AG09309 (cell line): ENCODE measurements around the gene SLC35G3.
"Not testable (repeated sequence)": the region's sequence is repeated elsewhere in the genome, so short reads cannot be mapped to it uniquely, and the experiment has no call there.

Source experiments
- DNase-seq: peaks from one replicate; pipeline ENCODE4 v3.0.0-alpha.2; 2010; ENCODE audit warnings: low read depth
- H3K4me3 ChIP-seq: 2 replicates; pipeline ENCODE4 v1.5.1; 2011; ENCODE audit warnings: mild to moderate bottlenecking, low read depth, low read length, moderate library complexity; ENCODE audit not compliant: control insufficient read depth
- TF ChIP-seq, protein P1 (sequence below): IDR thresholded peaks from 2 replicates; pipeline ENCODE4 v1.5.1; 2011; ENCODE audit warnings: mild to moderate bottlenecking, low read depth, low read length, inconsistent platforms; ENCODE audit not compliant: insufficient read depth, control insufficient read depth; ENCODE audit errors: missing control alignments

SLC35G3 gene

DNA sequence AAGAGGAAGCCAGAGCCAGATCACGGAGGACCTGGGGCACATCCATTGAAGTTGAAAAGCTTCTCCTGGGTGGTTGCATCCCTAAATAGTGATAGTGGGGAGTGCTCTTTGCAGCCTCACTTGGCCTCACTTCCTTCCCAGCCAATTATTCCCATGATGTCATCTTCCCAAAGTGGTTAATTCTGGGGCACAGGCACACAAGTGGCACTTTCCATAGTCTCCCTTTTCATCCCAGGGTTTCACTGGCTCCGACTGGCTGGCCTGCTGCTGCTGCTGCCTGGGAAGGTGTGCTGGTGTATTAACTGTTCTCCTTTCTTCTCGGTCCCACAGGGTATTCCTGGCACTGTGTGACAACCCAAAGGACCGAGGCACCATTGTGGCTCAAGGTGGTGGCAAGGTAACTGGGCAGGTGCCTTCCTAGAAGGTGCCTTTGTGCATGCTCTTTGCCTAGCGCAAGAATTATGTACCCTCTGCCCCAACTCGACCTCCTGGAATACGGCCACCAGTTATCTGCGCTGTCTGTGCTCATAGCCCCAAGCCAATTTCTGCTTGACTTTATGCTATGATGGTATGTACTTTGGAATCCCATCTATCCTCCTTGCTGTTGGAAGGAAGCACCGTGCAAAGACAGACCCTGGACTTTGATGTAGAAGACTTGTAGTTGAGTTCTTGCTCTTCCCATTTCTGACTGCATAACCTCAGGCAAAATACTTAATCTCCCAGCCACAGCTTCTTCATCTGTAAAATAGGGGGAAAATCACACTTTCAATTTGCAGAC is 18.4 kb downstream of the SLC35G3 start:
- TF ChIP-seq, protein P1, sequence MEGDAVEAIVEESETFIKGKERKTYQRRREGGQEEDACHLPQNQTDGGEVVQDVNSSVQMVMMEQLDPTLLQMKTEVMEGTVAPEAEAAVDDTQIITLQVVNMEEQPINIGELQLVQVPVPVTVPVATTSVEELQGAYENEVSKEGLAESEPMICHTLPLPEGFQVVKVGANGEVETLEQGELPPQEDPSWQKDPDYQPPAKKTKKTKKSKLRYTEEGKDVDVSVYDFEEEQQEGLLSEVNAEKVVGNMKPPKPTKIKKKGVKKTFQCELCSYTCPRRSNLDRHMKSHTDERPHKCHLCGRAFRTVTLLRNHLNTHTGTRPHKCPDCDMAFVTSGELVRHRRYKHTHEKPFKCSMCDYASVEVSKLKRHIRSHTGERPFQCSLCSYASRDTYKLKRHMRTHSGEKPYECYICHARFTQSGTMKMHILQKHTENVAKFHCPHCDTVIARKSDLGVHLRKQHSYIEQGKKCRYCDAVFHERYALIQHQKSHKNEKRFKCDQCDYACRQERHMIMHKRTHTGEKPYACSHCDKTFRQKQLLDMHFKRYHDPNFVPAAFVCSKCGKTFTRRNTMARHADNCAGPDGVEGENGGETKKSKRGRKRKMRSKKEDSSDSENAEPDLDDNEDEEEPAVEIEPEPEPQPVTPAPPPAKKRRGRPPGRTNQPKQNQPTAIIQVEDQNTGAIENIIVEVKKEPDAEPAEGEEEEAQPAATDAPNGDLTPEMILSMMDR, result no peak
- no peak for DNase-seq
- no peak overlapping the region for H3K4me3 ChIP-seq

DNA sequence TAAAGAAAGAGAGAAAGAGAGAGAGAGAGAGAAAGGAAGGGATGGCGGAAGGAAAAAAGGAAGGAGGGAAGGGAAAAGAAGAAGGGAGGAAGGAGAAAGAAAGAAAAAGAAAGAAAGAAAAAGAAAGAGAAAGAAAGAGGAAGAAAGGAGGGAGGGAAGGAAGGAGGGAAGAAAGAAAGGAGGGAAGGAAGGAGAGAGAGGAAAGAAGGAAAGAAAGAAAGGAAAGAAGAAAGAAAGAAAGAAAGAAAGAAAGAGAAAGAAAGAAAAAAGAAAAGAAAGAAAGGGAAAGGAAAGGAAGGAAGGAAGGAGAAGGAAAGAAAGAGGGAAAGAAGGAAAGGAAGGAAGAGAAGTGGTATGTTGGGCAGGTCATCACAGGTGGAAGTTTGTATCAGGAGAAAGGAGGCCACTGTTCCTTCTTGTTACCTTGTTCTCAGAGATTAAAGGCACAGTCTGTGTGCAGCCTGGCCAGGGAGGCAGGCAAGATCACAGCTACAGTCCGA is 19.3 kb downstream of the SLC35G3 start:
- TF ChIP-seq, protein P1, result no peak
- no peak overlapping the region for H3K4me3 ChIP-seq
- no peak for DNase-seq

DNA sequence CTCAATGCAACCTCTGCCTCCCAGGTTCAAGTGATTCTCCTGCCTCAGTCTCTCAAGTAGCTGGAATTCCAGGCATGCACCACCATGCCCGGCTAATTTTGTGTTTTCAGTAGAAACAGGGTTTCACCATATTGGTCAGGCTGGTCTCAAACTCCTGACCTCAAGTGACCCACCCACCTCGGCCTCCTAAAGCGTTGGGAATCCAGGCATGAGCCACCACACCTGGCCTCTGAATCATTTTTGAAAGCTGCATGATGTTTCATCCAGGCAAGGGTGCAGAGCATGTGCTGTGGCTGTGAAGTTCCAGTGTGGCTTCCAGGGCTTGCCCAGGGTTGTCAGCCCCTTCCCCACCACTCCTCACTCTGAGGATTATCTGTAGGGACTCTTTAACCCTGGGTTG is 21.9 kb downstream of the SLC35G3 start:
- not testable (repeated sequence) for DNase-seq, H3K4me3 ChIP-seq

DNA sequence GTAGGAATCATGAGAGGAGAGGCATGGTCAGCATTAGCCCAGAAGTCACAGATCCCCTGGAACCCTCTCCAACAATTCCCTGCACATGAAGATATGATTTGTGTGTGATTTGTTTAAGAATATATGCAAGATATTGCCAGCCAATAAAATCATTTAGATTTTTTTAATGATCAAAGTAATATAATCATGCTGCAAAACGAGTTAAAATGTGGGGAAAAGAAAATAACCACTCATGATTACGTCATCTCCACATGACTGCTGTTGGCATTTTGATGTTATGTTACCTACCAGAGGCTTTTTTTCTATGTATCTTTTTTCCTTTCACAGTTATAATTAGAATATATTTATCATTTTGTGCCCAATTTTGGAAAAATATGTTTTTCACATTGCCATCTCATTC is 22.4 kb downstream of the SLC35G3 start:
- DNase-seq, result no peak
- TF ChIP-seq, protein P1, result no peak
- no peak overlapping the region for H3K4me3 ChIP-seq

DNA sequence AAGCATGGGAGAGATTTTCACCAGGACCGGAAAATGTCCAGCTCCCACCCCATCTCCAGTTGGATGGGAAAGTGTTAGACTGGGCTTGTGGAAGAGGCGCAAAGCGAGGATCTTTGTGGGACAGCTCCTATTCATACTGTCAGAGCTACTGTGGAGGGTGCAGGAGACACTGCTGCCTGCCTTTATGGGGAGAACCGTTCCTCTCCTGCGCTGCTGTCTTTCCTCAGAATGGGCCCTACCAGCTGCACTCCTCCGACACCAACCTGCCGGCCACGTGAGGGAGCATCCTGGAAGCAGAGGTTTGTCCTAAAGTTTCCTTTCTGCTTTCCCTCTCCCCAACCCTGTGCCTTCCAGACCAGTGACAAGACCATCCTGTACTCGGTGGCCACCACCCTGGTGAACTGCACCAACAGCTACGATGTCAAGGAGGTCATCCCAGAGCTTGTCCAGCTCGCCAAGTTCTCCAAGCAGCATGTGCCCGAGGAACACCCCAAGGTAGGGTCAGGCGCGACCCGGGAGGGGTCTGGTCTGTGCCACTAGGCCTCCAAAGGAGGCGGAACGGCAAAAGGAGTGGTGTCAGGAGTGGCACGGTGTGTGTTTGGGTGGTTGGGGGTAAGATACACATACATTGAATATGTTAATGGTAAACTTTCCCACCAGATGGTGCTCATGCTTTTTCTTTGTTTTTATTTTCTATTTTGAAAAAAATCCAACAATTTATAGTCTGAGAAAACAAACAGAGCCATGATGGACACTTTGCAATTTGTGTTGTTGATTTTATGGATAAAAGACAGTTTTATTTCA is 23.0 kb downstream of the SLC35G3 start:
- DNase-seq, result no peak
- no peak overlapping the region for H3K4me3 ChIP-seq
- TF ChIP-seq, protein P1, result peak; percentile 32

DNA sequence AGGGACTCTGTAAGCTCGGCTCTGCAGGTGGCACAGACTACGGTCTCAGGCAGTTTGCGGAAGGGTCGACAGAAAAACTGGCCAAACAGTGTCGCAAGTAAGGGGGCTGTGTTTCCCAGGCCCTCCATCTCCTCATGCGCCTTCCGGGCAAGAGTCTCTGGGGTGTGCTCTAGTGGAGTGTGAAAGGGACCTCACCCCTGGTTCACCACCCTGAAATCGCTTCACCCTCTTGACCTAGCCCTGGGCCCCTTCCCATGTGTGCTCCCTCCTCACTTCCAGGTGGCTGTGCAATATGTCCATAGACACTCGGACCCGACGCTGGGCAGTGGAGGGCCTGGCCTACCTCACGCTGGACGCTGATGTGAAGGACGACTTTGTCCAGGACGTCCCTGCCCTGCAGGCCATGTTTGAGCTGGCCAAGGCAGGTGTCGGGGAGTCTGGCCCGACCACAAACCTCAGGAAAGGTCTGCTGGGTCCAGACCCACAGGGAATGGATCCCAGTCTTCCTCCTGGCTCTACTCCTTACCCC is 24.3 kb downstream of the SLC35G3 start:
- no peak overlapping the region for H3K4me3 ChIP-seq
- TF ChIP-seq, protein P1, result no peak
- no peak for DNase-seq

DNA sequence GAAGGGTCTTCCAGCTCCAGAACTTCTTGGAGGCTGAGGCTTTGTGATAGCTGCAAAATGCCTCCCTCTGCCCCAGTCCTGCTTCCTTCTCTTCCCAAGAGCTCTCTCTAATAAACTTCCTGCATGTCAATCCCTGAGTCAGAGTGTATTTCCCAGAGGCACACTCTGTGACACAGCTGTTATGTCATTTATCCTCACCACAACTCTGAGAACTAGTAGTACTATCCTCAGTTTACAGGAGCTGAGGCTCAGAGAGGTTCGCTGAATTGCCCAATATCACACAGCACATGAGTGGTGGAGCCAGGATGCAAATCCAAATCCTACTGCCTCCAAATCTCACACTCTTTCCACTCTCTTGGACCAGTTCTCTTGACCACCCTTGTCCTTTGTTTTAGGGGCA is 26.5 kb downstream of the SLC35G3 start:
- TF ChIP-seq, protein P1, result no peak
- no peak overlapping the region for H3K4me3 ChIP-seq
- DNase-seq, result no peak
